SK-N-SH (cell line): ENCODE measurements around the gene CR1.

Source experiments
- EZH2phosphoT487 ChIP-seq: fragments of 200-600 bp; sonication (generic); IDR thresholded peaks from 2 replicates; pipeline ENCODE4 v1.6.1; 2017; ENCODE audit warnings: low read depth, mixed run types, mild to moderate bottlenecking, antibody characterized with exemption, moderate library complexity, borderline replicate concordance
- FOXJ3 ChIP-seq: sonication (generic); formaldehyde crosslinking; IDR thresholded peaks from 2 replicates; pipeline ENCODE4 v1.5.1; 2020; ENCODE audit warnings: mild to moderate bottlenecking, missing genetic modification reagents
- FOXM1 ChIP-seq: IDR thresholded peaks from 2 replicates; pipeline ENCODE4 v1.4.0; 2012; ENCODE audit warnings: low read depth, mild to moderate bottlenecking
- GABPA ChIP-seq: IDR thresholded peaks from 2 replicates; pipeline ENCODE4 v1.4.0; 2012; ENCODE audit warnings: low read depth, mild to moderate bottlenecking
- NRF1 ChIP-seq: IDR thresholded peaks from 2 replicates; pipeline ENCODE4 v1.6.1; 2012; ENCODE audit warnings: low read depth, mild to moderate bottlenecking, low read length
- POLR2AphosphoS5 ChIP-seq: IDR thresholded peaks from 2 replicates; pipeline ENCODE4 v1.6.1; 2012; ENCODE audit warnings: low read depth, low read length
- RFX5 ChIP-seq: IDR thresholded peaks from 2 replicates; pipeline ENCODE4 v1.6.1; 2012; ENCODE audit warnings: mild to moderate bottlenecking, improper control_type of control experiment, low read length
- RXRA ChIP-seq: IDR thresholded peaks from 2 replicates; pipeline ENCODE4 v1.4.0; 2012; ENCODE audit warnings: low read depth, mild to moderate bottlenecking, borderline replicate concordance
- TAF1 ChIP-seq: IDR thresholded peaks from 2 replicates; pipeline ENCODE4 v1.6.1; 2012; ENCODE audit warnings: low read depth, mild to moderate bottlenecking, low read length, moderate library complexity, borderline replicate concordance
- TF ChIP-seq, protein P1 (sequence below): fragments of 200-600 bp; sonication (generic); IDR thresholded peaks from 2 replicates; pipeline ENCODE4 v1.6.1; 2017; ENCODE audit warnings: antibody characterized with exemption, mild to moderate bottlenecking, moderate library complexity

DNA sequence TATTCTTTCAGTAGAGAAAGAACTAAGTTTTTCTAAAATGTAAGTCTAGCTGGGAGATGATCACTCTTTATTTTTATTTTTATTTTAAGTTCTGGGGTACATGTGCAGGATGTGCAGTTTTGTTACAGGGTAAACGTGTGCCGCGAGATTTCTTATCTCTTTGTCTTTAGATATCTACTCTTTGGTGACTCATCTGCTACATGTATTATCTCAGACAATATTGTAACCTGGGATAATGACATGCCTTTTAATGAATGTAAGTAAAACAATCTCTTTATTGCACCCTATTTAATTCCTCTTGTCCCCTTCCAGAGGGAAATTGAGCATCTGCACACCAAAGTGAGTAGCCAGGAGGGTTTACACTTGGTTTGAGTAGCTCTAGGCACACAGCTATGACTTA is 32.4 kb upstream of the CR1 start:
- TF ChIP-seq FOXJ3 (CRISPR knock-in tag) (no peak), GABPA (no peak), EZH2phosphoT487 (no peak), POLR2AphosphoS5 (no peak), RXRA (no peak), TAF1 (no peak), NRF1 (no peak), FOXM1 (no peak), RFX5 (no peak)
- TF ChIP-seq, protein P1, sequence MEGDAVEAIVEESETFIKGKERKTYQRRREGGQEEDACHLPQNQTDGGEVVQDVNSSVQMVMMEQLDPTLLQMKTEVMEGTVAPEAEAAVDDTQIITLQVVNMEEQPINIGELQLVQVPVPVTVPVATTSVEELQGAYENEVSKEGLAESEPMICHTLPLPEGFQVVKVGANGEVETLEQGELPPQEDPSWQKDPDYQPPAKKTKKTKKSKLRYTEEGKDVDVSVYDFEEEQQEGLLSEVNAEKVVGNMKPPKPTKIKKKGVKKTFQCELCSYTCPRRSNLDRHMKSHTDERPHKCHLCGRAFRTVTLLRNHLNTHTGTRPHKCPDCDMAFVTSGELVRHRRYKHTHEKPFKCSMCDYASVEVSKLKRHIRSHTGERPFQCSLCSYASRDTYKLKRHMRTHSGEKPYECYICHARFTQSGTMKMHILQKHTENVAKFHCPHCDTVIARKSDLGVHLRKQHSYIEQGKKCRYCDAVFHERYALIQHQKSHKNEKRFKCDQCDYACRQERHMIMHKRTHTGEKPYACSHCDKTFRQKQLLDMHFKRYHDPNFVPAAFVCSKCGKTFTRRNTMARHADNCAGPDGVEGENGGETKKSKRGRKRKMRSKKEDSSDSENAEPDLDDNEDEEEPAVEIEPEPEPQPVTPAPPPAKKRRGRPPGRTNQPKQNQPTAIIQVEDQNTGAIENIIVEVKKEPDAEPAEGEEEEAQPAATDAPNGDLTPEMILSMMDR: no peak
